Raji (cell line): ENCODE results near the gene VSTM2B.

Source experiments
- POLR2A ChIP-seq: IDR thresholded peaks from 2 replicates; pipeline ENCODE4 v1.6.1; 2011; ENCODE audit warnings: low read depth, low read length, control low read depth; ENCODE audit not compliant: insufficient read depth

VSTM2B gene

DNA sequence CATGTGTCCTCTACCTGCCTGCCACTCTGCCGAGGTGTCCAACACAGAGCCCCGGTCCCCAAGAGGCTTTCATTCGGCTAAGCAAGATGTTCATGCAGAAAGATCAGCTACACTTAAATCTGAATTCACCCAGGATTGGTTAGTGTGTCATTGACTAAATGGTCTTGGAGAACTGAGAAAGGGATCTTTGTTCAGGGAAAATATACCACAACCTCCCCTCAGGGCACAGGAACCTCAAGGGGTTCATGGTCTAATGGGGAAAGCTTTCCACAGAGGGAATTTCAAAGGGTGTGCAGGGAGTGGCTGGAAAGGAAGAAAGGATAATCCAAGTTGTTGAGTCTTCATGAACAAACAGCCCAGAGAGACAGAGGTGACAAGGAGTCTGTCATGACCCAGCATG lies 65.9 kb downstream of the VSTM2B start:
- no peak for TF ChIP-seq POLR2A

DNA sequence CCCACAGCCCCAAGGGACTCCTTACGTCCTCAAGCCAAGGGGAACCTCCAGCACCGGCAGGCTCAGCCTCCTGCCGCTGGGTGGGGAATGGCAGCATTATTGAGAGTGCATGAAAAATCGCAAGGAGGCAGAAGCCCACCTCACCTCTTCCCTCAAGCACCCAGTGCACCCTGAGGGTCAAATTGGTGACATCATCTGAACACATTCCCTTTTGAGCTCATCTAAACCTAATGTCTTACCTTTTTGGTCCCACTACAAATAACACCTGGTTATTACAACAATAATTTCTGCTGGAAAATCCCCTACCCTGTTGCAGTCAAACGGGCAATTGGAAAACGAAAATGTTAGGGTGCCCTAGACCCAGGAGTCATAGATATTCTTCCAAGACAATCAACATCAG lies 68.1 kb downstream of the VSTM2B start:
- no peak for TF ChIP-seq POLR2A

DNA sequence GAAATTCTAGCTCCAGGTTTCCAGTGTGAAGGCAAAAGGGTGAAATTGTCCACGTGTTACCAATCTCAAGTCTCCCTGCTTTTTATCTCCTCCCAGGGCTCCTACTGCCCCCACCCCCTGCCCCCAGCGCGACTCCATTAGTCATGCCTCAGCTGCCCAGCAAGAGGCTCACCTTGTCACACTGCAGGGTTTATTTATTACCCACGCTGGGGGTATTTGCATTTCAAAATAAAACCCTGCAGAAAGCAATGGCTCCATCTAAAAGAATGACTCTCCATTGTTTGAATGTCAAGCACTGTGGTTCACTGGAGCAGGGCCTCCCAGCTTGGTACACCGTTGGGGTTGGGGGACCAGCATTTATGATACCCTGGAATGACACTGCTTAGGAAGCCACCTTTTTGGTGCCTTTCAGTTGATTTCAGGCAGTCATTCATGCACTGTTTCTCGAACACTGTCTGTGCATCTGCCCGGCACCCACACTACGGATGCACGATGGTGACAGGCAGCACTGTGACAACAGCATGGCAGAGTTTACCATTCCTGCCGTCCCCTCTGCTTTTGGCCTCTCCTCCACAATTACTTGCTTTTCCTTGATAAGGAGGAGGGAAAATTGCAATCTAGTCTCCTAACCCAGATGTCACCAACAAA lies 70.4 kb downstream of the VSTM2B start:
- TF ChIP-seq POLR2A, result no peak

DNA sequence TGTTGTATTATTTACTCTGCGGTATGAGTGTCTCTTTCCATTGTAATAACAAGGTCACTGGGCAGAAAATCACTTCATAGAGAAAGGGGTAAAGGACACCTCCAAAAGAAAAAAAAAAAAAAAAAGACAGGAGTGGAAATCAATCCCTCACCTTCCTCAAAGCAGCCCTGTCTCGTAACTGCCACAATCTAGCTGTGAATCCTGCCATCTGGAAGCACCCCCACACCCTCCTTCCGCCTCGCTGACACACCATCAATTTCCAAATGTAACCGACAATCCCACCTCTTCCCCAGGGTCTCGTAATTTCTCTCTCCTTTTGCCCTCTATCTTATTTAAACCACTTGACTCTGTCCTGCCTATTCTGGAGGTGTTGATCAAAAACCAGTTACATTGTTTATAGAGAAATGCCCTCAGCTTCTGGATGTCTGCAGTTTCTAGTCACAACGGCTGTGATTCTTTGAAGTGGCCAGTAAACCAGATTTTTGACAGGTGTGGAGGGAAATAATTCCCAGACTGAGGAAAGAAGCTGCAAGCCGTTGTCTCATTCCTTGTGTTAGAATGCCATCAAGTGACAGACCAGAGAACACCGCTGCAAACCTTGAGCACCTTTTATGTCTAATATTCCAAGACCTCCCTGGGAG lies 71.2 kb downstream of the VSTM2B start:
- no peak for TF ChIP-seq POLR2A

DNA sequence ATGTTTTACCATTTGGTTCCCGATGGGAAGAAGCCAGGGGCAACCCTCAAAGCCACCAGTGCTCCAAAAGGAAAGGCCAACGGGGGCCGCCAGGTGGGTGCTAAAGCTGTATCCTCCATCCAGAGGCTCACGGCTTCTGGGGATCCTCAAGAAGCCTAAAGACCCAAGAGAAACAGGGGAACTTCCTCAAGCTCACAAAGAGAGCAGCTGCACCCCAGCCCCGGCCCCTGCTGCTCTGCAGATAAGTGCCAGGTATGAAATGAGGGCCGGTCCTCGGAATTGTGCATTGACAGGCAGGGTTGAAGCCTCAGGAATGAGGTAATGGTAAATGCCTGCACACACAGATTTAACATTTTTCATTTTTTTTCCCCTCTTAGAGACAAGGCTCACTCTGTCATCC lies 72.2 kb downstream of the VSTM2B start:
- no peak for TF ChIP-seq POLR2A

DNA sequence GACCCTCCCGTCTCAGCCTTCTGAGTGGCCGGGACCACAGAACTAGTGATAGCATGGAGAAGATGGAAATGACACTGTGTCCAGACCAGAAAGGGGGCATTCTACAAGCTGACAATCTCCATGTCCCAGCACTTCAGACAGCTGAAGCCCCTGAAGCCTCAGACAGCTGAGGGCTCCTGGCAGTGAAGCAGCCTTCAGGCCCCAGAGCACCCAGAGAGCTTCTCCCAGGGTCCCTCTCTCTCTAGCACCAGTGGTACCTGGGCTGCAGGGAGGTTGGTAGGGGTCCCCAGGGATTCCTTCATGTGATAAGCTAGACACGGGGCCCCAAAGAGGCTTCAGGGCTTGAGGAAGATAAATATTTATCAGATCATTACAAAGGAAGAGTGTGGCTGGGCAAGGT lies 72.7 kb downstream of the VSTM2B start:
- no peak for TF ChIP-seq POLR2A

DNA sequence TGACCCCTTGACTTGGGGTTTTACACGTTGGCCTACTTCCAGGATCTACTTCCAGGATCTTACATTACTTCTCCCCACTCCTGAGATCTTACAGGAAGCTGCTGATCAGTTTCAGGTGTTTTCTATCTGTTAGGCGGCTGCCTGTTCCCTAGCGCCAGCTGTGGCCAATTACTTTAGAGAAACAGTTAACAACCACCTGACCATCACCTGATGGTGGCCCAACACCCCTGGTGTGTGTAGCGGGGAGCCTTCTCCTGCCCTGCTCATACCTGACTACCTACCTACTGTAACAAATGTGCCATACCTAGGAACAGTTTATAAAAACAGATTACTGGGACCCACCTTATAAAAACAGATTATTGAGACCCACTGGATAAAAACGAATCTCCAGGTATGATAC lies 77.5 kb downstream of the VSTM2B start:
- 0 out of 2 replicates have a peak, but pooled peaks have one; percentile 13 for TF ChIP-seq POLR2A

DNA sequence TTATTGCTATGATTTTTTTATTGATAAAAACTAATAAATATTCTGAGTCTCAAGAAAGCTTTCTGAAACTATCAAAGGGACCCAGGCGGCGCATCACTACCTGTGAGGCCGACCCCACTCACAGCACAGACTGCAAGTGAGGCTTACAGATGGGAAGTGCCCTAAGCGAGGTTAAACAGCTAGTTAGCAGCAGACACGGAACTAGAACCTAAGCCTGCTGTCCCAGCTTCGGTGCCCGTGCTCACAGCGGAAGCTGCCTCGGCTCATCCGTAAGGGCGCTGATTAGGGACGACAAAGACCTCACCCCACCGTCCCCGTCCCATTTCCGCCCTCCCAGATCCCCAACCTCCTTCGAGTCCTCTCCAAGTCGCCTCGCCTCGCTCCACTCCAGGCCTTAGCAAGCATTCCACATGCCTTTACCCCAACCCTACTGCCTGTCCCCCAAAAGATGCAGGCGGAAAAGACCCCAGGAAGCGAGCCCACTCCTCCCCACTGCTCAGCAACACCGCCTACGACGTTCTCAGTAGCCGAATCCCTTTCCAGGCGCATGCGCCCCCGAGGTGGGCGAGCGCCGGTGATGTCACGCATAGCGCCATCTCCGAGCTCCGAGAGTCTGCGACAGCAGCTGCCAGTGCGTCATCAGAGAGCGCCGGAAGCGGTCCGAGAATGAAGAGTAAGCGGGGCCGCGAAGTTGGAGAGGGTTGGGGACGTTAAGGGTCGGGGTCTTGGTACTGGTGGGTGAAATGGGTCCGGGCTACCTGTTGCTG lies 80.0 kb downstream of the VSTM2B start, which contains the start of gene POP4:
TSS of gene POP4 (plus strand) at position 631 of the 767 bp plus-strand sequence. CDS start at position 667, 36 bp downstream.
- TF ChIP-seq POLR2A, result peak; percentile 99

DNA sequence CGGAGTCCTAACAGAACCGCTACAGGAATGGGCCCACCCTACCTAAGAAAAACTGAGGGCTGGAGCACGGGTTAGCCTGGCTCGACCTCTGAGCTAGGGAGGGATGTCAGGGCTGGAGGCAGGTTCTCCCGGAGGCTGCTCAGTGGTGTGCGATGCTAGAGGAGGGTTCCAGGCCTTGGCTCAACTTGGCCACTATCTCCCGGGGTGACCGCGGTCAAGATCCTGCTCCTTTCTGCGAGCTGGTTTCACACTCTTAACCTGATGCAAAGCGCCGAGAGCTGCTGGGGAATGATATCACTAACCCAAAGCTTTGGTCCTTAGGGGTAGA lies 80.6 kb downstream of the VSTM2B start:
- no peak for TF ChIP-seq POLR2A

DNA sequence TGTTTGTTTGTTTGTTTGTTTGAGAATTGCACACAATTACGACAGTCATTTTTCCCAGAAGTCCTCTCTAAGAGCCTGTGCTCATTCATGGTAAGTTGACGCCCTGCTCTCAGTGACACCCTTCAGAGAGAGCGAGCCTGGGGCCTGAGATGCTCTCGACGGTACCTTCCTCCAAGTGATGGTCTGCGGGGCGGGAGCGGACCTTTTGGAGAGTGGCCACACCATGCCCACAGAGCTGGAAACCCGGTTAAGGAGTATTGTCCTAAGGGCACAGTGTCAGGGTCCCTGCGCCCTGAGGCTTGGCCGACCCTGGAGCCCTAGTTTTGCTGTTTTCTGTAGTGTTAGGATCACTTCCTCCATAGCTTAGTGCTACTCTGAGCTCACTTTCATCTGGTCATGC lies 83.8 kb downstream of the VSTM2B start:
- TF ChIP-seq POLR2A, result no peak

DNA sequence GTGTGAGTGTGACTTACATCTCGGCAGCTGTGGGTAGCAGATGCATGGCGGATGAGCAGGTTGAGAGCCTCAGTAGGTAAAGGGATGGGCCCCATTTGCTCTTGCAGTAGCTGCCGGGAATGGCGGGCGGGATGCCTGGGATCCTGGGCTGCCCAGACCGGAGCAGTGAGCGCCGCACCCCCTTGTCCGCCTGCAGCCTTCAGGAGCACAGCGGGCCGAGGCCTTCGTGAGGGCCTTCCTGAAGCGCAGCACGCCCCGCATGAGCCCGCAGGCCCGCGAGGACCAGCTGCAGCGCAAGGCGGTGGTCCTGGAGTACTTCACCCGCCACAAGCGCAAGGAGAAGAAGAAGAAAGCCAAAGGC lies 84.4 kb downstream of the VSTM2B start:
- no peak for TF ChIP-seq POLR2A

DNA sequence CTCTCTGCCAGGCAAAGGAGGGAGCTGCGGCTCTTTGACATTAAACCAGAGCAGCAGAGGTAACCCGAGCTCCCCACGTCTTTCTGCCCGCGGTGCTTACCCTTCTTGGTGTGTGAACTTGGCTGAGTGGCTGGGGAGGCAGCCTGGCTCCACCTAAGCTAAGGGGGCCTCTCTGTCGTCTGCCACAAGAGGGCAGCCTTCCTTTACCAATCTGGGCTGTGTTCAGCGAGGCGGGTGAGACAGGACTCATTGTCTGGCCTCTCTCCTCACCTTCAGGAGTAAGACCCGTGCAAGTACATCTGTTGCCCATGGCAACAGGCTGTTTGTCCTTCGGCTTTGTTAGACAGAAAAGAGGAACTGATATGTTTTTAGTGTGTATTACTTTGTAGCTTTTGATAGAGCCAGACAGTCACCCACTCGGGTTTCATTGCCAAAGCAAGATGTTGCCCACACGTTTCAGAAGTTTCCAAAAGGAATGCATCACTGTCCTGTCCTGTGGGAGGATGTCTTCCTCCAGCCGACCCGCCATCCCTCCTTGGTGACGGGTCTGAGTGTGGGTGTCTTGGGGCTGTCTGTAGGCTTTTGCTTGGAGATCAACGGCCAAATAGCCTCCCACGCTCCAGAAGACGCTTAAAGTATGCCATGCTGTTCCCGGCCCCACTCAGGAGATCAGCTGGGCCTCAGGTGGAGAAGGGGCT lies 84.9 kb downstream of the VSTM2B start:
- 0 out of 2 replicates have a peak, but pooled peaks have one; percentile 25 for TF ChIP-seq POLR2A

DNA sequence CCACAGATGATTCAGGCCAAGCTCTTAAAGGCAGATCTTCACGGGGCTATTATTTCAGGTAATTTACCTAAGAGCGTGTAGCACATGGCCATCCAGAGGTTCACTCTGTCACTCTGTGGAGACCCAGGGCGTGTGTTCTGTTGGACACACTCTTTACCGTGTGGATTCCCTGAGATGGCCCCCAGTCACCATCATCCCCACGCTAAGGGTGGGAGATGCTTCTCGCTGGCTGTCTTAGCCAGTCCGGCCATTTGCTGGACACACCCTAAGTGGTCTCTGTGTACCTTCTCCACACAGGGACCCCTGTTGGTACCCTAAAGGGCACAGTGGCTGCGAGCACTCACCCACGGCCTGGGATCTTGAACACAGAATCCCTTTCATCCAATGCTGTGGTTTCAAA lies 86.3 kb downstream of the VSTM2B start:
- no peak for TF ChIP-seq POLR2A

DNA sequence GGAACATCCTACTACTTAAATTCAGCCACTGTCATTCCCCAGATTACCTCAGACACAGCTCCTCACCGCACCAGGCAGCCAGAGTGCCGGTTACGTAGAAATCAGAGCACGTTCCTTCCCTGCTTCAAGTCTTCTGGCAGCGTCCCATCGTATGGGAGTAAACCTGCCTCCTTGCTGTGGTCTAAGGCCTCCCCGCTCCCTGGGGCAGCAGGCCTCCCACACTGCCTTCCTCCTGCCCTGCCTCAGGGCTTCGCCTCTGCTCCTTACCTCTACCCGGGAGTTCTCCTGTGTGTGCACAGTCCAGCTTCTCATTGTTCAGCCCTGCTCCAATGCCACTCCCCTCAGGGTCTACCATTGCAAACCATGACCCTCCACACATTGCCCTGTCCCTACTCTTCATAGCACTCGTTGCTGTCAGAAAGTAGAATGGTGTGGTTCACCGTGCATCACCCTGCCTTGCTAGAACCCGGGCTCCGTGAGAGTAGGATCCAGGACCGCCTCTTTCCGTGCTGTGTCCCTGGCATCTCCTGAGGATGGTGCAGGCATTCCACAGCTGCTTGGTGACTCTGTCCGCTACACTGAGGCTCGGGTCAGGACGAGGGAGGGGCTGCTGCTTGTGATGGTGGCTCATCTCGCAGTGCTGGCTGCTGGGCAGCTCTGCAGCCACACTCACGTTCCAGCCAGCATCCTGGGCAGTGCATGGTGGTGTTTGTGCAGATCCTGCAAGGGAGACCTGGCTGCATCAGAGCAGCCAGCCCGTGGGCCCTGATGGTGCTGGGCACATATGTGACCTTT lies 87.2 kb downstream of the VSTM2B start:
- no peak for TF ChIP-seq POLR2A

DNA sequence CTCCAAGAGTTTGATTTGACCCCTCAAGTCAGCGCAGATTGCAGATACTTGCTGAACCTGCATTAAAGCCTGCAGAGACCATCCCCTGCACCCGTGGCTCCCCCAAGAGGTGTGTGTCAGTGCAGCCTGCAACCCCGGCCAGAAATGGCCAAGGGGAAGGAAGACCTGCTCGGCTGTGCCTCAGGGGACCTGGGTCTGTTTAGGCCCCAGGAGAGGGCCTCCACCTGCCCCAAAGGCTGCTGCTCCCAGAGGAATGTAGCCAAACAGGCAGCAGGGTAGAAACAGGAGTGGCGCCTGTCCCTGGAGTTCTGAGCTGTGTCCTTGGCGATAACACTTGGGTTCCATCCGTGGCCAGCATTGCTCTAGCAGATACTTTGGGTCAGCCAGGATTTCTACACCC lies 88.3 kb downstream of the VSTM2B start:
- no peak for TF ChIP-seq POLR2A
